Inflammatory macrophage (primary cell): Measurements from ENCODE around the gene PRDM10.
A peak's percentile ranks its signal among the peaks of the same experiment; 100 is the strongest.

Experiments used
- DNase-seq, 2 donors: peaks; one replicate each; pipeline ENCODE4 v3.0.0-alpha.2; 2020 to 2022

The PRDM10 gene

GRCh38 chr11:129943036-129943435, 59.6 kb downstream of the PRDM10 start:
- no peak for DNase-seq

- no peak for DNase-seq
These were observed 63.1 kb downstream of the PRDM10 start for GRCh38 chr11:129939510-129939909.

GRCh38 chr11:129938764-129939163, 63.9 kb downstream of the PRDM10 start:
- no peak for DNase-seq

DNA sequence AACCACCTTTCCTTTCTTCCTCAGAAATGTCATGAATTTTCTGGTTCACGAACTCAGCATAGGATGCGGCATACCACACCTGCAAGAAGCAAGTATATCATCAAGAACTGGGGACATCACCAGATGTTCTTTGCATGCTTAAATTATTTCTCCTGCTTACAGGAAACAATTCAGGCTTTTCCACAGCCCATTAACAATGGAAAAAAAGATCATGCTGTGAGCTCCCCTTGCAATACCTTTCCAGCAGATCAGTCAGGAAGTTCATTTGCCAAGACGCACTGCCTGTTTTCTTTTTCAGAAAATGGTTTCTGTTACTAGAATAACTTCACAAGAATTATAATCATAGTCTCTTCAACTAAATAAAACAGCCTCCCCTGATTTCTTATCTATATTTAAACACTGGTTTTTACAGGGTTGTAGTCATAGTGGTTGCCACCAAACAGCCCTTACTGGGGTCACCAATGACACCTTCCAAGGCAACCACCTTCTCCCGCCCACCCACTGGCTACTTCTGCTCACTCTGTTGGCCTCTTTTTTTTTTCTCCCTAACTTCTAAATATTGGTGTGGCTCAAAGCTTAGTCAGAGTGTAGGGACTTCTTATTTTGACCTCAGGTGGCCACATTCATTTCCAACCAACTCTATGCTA, 64.9 kb downstream of the PRDM10 start:
- DNase-seq = no peak

GRCh38 chr11:129935723-129936122, 66.9 kb downstream of the PRDM10 start:
- no peak for DNase-seq

GRCh38 chr11:129933891-129934290, 68.7 kb downstream of the PRDM10 start:
- no peak for DNase-seq

DNA sequence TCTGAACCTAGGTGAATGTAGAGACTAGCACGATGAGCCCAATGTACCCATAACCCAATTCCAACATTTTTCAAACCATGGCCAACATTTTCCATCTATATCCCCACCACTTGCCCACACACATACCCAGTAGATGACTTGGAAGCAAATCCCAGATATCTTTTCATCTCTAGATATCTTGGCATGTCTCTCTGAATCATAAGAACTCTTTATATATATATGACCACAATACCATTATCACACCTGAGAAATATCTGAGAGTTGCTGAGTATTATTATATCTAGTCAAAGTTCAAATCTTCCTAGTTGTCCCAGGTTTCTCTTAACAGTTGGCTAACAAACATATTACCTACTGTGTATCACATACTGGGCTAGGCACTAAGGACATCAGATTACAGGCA, 69.4 kb downstream of the PRDM10 start:
- DNase-seq = no peak

GRCh38 chr11:129932381-129933067, 70.1 kb downstream of the PRDM10 start:
- no peak for DNase-seq

- DNase-seq = peak; percentile 69 to 90
These were observed 71.9 kb downstream of the PRDM10 start for GRCh38 chr11:129930743-129931142.

DNA sequence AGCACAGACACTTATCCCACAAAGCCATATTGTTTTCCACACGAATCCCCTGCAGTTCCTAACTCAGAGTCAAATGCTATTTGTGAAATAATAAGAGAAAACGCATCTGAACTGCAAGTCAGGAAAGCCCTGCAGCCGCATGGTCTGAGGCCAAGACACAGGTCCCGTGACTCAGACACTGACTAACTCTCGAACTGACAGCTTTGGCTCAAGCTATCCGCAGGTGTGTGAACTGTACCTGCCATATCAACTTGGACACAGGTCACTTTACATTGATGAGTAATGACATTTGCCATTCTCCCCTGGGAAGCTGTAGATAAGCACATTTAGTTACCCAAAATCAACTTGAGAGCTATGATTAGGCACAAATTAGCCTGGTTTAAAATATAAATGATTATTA, 72.3 kb downstream of the PRDM10 start:
- DNase-seq = peak; percentile 25 to 44

DNA sequence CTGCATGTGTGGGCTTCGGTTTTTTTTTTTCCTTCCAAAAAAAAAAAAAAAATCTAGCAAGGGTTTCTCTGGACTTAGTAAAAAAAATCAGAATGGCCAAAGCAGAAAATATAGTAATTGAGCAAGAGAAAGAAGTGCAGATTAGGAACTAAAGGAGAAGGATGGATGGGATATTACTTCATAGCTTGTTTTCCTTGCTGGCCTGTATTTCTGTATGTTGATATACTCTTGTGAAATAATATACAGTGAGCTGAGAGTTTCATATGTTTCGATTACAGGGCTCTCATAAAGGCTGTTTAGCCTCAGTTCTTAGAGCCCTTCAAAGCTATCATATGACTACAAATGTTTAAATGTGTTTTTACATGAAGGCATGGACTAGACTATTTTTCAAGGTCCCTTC, 72.9 kb downstream of the PRDM10 start:
- peak; percentile 26 to 78 for DNase-seq

GRCh38 chr11:129928923-129929692, 73.5 kb downstream of the PRDM10 start:
- DNase-seq = no peak

DNA sequence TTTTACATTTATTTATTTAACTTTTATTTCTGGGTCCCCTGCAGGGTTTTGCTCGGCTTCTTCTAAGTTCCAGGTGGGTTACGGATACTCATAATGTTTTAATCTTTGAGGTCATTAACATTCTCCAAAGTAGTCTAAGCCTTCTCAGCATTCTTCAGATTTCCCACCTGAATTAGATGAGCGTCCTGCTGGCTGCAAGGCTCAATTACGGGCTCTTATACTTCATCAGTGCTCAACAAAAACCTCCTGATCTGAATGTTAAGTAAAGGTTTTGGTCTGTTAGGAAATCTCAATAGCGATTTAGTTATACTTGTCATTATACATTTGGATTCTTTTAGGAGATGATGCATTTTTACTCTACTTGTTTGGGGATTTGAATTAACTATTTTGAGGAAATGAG, 80.0 kb downstream of the PRDM10 start:
- no peak for DNase-seq

GRCh38 chr11:129918361-129918760, 84.3 kb downstream of the PRDM10 start:
- DNase-seq = no peak

DNA sequence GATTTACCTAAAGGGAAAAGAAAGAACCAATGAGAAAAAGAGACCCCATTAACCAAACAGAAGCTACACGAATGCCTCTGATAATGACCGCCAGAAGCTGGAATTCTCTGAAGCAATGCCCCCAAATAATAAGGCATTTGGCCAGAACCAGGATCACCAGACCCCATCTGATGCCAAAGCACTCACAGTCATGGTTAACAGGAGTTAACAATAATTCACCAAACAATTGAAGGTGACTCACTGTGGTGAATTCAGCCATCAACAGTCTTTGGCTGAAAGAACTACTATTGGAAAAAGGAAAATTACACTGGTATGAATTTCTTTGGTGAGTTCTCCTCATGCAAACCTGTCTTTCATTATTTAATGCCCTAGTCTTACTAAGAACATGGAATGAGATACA, 85.4 kb downstream of the PRDM10 start:
- DNase-seq = no peak

- DNase-seq = no peak
These were observed 91.3 kb downstream of the PRDM10 start for GRCh38 chr11:129911298-129911697.

DNA sequence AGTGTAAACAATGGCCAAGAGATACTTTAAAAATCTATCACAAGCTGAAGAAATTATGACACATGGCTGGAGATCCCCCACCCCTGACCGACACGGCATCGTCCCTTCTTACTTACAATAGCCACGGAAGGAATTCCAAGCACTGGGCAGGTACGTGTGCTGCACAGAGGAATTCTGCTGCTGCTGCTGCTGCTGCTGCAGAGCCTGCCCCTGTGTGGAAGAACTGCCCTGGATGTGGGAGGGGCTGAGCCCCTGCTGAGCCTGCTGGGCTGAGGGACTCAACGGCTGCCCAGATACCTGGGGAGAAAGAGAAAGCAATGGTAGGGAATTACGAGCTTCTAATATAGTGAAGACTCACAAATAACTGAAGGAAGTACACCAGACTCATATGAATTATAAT, 92.3 kb downstream of the PRDM10 start:
- no peak for DNase-seq

DNA sequence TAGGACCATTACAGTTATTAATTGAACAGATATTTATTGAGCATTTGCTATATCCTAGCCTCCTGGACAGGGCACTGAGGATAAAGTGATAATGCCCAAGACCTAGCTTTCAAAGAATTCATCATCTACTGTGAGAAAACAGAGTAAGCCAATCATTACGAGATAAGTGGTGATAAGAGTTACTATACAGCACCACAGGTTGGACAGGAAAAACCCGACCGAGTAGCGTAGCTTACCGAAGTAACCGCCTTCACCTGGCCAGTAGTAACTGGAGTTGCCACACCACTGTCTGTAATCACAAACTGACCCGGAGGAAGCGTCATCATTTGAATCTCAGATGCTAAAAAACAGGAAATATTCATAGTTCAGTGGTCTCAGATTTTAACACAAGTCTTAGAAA, 97.2 kb downstream of the PRDM10 start:
- DNase-seq = no peak

DNA sequence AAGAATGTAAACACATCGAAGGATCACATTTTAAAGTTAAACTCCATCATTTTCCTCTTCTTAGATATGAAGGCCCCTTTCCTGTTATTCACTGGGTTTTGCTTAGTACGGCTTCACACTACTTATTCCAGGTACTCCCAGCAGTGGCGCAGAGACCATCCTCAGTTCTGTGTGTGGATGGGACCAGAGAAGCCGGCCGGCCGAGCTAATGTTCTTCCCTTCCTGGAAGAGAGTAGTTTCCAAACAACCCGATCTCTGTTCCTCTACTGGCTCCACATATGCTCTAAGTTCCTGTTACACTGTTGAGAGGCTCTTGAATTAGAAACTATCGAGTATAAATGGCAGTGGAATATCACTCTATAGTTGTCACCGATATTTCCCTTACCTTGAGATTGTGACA, 106.6 kb downstream of the PRDM10 start:
- DNase-seq = peak; percentile 62 to 63

- DNase-seq = peak; percentile 75 to 81
These were observed 107.3 kb downstream of the PRDM10 start, which contains the start of gene NFRKB for GRCh38 chr11:129895126-129896041. NFRKB (minus strand) TSS chr11:129895578; CDS start chr11:129892849, 2,729 bp downstream.

- DNase-seq = peak; percentile 46 to 62
These were observed 108.1 kb downstream of the PRDM10 start for GRCh38 chr11:129894278-129895125.

DNA sequence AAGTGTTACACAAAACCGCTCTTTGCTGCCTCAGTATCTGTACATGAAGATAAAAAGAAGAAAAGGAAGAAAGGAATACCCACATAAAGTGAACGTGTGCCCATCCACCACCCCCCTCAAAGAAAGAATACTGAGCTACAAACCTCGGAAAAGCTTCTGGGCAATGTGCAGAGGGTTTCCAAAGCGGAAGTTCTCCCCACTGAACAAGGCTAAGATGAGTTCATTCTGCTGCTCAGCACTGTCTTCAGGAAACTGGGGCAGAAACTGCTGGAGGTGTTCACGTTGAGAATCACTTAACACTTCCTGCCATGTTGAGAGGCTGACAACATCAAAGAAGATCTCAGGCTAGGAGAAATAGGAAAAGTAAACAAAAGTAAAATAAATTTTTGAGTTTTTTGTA, 114.2 kb downstream of the PRDM10 start:
- DNase-seq = no peak
